Stimulated activated CD8-positive, alpha-beta memory T cell treated with anti-CD3 and anti-CD28 coated beads, Interleukin-12 subunit alpha, Interleukin-12 subunit beta, amount 100 ng/mL, for 4 hours (primary cell): Measurements from ENCODE around the gene MS4A1.
"Not testable (repeated sequence)": the region's sequence is repeated elsewhere in the genome, so short reads cannot be mapped to it uniquely, and the experiment has no call there.

Experiments
- DNase-seq: peaks from one replicate; pipeline ENCODE4 v3.0.0-alpha.2; 2020; ENCODE audit warnings: low read depth

Gene MS4A1

DNA sequence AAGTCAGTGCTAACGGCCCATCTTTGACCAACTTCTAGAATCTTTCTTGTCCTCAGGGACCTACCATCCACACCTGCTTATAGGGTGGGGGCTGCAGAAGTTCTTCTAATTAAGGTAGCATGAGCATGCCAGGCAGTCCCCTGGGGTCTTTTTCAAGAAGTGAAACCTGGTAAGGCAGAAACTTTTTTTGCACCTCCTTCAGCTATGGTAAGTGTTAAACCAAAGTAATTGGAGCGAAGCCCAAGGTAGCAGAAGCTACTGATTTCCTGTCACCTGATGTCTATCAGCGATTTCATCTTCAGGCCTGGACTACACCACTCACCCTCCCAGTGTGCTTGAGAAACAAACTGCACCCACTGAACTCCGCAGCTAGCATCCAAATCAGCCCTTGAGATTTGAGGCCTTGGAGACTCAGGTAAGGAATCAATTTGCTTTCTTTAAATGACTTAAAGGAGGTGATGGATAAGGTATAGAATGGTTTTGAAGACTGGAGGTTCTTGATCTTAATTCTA lies at the start of gene MS4A1:
TSS of gene MS4A1 (plus strand) at position 317 of the 512 bp plus-strand sequence. CDS start 6,528 bp downstream, outside the sequence.
- no peak for DNase-seq

DNA sequence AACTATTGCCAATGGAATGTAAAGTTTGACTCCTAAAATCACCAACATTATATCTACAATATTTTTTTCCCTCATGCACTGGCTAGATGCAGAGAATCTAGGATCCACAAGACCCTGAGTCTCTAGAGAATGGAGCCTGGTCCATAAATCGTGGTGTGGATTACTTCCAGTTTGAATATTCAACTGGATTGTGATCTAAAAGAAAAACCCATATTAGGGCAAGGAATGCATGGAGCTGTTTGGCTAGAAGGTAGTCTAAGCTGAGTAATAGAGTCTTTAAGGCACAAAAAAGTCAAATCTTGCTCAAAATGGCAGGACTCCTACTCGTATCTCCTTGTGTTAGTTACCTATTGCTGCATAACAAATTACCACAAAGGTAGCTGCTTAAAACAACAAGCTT lies 35.6 kb upstream of the MS4A1 start:
- DNase-seq, result no peak

DNA sequence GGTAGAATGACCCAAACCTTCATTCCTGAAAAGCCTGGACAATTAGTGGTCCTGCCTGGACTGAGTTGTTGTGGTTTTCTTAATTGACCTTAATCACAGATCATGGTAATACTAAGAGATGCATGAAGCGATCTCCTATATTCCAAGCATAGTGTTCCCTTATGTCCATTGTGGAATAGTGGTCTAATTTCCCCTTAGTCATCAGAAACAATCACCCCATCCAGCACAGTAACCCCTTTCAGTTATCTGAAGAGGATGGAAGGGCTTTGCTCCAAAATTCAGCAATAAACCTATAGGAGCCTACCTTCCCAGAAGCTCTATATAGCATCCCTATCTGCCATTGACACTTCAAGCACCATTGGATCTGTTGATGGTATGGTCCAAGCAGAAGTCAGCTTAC lies 33.0 kb upstream of the MS4A1 start:
- DNase-seq, result no peak

DNA sequence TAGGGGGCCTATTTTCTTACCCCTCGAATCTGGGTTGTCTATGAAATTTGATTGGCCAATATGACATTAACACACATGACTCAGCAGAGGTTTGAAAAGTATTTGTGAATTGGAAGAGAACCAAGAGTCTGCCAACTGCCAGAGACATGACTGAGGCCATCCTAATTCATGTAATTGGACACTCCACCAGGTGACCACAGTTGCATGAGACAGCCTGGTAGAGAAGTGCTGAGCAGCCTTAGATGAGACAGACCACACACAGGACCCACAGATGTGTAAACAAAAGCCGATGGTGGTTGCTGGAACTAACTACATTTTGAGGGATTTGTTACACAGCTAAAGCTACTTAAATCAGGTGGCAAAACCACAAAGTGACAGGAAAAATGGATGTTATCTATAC lies 27.1 kb upstream of the MS4A1 start:
- no peak for DNase-seq

DNA sequence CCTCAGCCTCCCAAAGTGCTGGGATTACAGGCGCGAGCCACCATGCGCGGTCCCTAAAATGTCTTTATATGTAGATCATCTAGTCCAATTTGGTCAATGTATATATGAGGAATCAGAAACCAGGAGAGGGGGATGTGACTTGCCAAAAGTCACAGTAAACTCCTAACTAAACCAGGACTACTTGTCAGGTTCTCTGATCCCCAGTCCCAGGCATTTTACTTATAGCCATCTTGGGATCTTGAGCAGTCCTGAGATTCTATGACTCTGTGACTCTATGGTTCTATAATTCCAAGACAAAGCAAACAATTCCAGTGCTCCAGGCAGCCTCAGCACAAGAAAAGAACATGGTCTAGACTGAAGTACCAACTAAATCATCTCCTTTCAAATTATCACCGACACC lies 26.4 kb upstream of the MS4A1 start, which contains the start of gene MS4A5:
TSS of gene MS4A5 (plus strand) at position 301 of the 400 bp plus-strand sequence. CDS start 103 bp downstream, outside the sequence.
- no peak for DNase-seq

DNA sequence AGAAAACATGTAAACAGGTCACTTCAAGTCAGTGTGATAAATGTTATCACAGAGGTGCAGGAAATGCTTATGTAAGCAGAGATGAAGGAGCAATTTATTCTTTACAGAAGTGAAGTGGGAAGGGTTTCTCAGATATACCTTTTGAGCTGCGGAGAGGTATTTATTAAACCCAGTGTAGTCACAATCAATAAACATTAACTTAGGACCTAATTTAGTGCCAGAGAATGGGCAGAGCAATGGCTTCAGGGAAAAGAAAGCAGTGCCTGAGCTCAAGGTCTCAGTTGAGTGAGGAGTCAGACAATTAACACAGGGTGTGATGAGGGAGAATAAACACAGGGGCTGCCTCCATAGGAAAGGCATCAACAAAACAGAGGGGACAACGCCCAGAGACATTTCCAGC lies 24.4 kb upstream of the MS4A1 start:
- no peak for DNase-seq

DNA sequence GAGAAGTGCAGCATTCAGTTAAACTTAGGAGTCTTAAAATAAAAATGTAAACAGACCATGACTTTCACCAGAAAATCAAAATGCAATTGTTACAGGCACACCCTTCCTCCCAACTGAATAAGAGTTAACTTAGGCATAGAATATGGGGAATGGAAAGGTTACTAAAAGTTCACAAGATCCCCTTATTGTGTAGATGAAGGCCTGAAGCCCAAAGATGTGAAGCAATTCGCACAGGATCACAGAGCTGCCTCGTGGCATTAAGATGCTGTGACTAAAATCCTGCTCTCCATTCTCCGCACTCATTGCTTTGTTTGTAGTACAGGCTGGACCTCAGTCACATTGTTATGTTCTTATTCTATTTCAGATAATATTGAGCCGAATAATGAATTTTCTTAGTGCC lies 22.2 kb upstream of the MS4A1 start:
- DNase-seq, result no peak

DNA sequence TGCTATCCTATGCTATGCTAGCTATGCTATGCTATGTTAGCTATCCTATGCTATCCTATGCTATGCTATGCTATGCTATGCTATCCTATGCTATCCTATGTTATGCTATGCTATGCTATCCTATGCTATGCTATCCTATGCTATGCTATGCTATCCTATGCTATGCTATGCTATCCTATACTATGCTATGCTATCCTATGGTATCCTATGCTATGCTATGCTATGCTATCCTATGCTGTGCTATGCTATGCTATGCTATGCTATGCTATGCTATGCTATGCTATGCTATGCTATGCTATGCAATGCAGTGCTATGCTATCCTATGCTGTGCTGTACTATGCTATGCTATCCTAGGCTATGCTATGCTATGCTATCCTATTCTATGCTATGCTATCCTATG lies 8.6 kb upstream of the MS4A1 start:
- no peak for DNase-seq

DNA sequence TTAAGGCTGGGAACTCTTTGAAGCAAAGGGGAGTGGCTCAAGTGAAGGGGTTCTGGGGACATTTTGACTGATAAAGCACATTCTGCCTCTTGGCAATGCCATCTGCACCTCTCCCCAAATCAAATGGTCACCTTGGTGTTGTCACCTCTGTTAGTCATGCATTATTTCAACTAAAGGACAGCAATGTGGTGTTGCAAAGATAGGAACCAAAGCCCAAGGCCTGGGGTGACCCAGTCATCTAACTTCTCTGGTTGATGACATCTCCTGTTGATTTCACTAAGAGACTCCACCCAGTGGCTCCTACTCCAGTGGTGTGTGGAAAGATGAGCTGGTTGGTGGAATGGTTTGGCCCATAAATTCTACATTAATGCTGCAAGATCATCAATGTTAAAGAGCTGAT lies 7.8 kb upstream of the MS4A1 start:
- DNase-seq, result no peak

DNA sequence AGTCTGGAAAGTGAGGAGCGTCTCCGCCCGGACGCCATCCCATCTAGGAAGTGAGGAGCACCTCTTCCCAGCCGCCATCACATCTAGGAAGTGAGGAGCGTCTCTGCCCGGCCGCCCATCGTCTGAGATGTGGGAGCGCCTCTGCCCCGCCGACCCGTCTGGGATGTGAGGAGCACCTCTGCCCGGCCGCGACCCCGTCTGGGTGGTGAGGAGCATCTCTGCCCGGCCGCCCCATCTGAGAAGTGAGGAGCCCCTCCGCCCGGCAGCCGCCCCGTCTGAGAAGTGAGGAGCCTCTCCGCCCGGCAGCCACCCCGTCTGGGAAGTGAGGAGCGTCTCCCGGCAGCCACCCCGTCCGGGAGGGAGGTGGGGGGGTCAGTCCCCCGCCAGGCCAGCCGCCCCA lies 4.5 kb upstream of the MS4A1 start:
- DNase-seq, result not testable (repeated sequence)

DNA sequence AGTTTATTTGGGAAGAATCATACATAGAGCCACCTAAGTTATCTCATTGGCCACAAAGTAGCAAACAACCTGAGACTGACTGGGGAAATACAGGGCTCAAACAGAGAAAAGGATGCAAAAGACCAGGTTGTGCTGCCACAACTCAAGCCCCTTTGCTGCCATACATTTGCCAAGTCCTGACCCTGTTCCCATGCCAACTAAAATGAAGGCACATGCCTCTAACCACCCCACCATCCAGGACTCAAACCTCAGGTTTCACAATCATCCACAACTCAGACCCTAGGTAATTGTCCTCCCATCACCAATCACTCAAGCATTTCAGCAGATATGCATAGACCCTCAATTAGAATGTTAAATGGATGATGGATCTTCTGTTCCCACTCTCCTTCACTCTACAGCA lies 1.4 kb upstream of the MS4A1 start:
- no peak for DNase-seq

DNA sequence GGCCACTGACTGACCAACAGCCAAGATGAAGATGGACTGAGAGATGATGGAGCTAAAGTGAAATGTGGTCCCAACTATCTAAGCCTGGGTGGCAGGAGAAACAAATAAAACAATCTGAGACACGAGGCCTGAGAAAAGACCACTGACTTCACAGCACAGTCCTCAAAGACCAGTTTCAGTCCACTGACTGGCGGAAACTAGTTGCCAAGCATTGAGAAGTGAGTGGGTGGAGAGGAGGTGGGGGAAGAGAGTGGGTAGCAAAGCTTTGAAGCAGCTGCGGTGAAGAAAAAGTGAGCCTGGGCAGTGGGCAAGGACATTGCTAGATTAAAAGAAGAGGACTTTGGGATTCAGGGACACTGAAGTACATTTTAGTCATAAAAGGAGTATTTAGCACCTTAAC lies 1.9 kb downstream of the MS4A1 start:
- DNase-seq, result no peak

DNA sequence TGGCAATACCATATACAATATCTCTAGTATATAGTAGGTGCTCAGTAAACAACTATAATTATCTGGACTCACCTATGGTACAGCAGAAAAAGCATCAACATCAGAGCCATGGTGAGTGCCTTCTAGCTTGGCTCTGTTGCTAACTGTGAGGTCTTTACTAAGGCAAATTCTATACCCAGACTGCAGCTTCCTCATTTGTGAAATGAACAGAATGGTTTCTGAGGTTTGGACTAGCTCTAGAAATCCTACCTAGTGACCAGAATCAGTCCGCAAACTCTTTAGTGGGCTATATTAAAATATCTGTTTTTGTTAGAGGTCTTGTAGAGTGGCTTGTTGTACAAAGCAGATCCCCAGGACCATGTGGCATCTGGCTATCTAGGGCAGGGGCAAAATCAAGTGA lies 3.7 kb downstream of the MS4A1 start:
- no peak for DNase-seq

DNA sequence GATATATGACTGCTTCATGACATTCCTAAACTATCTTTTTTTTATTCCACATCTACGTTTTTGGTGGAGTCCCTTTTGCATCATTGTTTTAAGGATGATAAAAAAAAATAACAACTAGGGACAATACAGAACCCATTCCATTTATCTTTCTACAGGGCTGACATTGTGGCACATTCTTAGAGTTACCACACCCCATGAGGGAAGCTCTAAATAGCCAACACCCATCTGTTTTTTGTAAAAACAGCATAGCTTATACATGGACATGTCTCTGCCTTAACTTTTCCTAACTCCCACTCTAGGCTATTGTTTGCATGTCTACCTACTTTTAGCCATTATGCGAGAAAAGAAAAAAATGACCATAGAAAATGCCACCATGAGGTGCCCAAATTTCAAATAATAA lies 13.2 kb downstream of the MS4A1 start:
- no peak for DNase-seq

DNA sequence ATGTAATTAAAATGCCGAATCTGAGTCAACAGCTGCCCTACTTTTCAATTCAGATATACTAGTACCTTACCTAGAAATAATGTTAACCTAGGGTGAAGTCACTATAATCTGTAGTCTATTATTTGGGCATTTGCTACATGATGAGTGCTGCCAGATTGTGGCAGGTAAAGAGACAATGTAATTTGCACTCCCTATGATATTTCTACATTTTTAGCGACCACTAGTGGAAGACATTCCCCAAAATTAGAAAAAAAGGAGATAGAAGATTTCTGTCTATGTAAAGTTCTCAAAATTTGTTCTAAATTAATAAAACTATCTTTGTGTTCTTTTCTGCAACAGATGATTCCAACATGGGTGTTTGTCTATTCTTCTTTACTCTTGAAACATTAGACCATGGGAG lies 14.1 kb downstream of the MS4A1 start:
- DNase-seq, result no peak

DNA sequence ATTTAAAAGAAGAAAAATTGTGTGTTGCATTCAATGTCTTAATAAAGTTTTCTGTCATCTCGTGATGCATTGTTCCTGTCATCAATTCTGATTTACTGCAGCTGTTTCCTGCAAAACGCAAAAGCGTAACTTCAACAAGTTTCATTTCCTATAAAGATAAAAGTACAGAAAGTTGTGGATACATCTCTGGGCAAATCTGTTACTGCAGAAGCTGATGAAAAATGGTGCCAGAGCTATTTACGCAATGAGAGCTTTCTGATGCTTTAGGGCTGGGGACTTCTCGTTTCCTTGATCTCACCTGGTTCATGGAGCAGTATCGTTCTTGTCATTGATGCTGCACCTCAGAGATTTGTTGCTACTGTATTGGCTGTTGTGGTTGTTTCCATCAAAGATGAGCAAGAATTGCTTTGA lies 21.4 kb downstream of the MS4A1 start:
- no peak for DNase-seq

DNA sequence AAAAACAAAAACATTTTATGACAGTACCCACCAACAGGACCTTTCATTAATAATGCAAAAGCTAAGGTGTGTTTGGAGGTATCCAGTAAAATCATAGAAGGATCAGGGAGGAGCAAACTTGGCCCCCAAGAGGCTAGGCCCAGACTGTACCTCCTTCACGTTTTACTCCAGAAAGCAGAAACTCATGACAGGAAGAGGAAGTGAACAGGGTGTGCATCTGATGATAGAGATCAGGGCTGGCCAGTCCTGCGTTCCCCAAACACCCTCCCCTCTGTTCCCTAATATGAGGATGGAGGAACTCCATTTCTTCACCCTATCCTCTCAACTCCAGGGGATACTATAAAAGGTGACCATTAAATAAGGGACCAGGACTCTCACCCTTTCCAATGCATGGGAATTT lies 26.7 kb downstream of the MS4A1 start:
- DNase-seq, result no peak

DNA sequence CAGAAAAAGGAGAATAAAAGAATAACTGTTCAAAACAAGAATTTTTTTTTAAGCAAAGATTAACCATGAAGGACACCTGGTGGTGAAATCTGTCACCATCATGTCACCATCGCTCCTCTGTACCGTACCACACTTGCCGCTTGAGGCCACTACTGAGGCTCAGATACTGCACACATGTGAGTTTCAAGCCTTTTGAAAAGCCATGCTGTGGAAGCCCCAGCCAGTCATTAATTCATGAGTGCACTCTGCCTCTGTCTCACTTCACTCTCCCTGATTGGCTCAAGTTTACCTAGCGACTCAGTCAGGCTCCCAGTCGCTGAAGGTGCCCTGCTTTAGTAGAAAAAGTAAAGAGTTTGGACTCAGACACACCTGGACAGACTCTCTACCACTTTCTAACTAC lies 30.3 kb downstream of the MS4A1 start:
- DNase-seq, result no peak

DNA sequence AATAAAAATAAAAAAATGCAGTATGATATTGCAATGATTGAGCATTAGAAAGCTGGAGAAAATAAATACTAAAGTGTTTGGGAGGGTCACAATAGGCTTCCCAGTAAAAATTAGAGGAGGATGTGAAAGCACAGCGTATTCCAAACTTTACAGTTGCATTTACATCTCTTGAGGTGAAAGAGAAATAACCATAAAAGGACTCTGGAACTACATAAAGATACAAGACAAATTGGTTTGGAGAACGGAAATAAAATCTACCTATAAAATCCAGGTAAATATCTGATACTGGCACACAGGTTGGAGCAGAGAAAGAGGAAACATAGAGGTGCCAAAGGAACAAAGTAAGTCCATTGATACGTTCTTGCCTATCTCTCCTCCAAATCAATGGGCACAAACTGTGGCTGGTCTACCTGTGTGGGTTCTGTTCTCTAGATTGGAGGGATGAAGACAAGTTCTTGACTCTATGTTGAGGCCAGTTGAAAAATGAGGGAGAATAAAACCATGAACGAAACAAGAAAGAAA lies 36.9 kb downstream of the MS4A1 start, which contains the start of gene MS4A12:
TSS of gene MS4A12 (plus strand) at position 291 of the 522 bp plus-strand sequence. CDS start 4,541 bp downstream, outside the sequence.
- no peak for DNase-seq

DNA sequence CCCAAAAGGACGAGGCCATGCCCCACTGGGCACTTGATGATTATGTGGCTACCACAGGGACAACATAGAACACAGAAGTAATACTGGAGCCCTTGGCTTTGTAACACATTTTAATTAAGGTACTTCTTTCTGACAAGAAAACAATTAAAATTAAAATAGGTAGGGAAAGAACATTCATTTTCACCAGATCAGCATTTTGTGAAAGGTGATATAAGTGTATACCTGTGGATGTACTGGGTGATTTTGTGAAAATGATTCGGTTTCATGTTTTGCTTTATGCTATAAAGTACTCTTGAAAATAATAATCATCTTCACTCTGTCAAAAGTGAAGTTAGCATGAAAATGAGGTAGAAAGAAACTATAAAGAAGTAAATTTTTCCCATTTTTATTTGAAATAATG lies 37.8 kb downstream of the MS4A1 start:
- no peak for DNase-seq

DNA sequence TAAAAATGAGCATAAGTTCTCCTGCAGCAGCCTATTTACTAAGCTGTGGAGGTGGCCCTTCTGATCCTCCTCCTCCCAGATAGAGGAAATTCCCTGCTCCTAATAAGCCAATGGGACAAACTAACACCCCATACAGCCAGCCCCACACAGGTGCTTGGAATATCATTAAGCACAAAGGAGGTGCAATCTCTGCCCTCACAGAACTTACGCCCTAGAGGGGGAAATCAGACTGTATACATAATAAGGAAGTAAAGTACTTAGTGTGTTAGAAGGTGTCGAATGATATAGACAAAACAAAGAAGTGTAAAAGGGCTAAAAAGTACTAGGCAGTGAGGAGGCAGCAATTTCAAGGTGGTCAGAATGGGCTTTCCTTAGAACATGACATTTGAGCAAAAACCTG lies 42.8 kb downstream of the MS4A1 start:
- DNase-seq, result no peak

DNA sequence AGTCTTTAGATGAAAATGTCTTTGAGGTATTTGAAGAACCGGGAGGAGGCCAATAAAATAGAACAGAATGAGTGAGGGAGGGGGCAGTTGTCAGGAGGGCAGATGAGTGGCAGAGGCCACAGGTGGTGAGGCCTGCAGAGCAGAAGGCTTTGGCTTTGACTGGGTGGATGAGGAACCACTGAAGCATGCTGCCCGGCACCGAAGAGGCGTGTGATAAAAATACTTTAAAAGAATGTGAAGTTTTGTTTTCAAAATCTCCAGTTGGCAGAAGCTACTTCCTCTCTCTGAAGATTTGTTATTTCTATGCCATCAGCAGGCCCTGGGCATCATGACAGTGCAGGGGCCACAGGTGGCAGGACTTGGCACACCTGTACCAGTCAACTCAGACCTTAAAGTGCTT lies 43.2 kb downstream of the MS4A1 start:
- no peak for DNase-seq

DNA sequence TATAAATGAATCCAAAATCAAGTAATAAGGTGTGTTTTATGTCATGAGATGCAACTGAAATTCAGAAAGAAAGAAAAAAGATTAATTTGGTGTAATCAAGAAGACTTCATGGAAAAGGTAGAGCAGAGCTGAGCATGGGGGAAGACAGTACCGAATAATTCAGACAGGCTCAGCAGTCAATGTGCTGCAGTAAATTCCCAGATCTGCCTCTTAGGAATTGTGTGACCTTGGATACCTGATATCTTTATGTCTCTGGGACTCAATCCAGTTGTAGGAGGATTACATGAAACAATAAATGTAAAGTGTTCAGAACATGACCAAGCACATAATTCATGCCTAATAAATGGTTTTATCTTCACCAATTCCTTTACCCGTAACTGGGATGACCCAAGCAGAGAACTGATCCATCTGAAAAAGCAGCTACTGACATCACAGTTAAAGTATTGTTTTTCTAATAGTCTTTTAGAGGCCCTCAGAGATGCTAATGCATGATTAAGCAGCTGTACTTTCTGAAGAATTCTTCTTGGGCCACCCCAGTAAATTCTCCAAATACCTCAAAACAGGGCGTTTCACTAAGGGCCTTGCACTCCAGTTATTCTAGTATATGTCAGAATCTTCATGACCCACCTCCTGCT lies 44.7 kb downstream of the MS4A1 start:
- no peak for DNase-seq

DNA sequence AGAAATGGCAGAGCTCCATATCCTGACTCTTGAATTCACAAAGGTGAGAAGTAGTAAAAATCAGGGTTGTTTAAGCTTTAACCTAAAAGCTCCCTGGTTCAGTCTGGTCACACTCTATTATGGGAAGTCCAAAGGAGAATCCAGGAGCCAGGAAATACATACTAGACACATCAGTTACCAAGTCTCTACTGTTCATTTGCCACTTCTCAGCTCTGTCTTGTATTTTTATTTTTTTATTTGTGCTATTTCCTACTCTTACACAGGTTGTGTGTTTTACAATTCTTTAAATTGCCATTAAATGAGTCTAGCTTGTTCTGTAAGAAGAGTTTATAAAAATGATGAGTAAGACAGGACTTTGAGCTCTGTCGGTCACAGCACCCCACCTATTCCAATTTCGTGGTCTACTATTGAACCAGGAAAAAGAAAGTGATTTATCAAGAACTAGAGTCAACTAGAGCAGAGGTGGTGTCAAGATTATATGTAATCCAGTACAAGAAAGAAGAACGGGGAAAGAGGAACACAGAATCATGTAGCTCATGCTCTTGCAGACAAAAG lies 46.7 kb downstream of the MS4A1 start:
- DNase-seq, result no peak
